Measurements from ENCODE around the gene IDH2.

Gene IDH2

GRCh38 chr15:90044916-90045371, 57.3 kb downstream of the IDH2 start:
- H3K4me3 ChIP-seq (ENCODE audit: low read depth, low read length): no peak overlapping the region

GRCh38 chr15:90044191-90044590, 58.1 kb downstream of the IDH2 start:
- H3K4me3 ChIP-seq (ENCODE audit: low read depth, low read length): no peak overlapping the region

- no peak overlapping the region for H3K4me3 ChIP-seq (ENCODE audit: low read depth, low read length)
These were observed 58.7 kb downstream of the IDH2 start for GRCh38 chr15:90043530-90044010.

GRCh38 chr15:90042766-90043529, 59.3 kb downstream of the IDH2 start:
- no peak overlapping the region for H3K4me3 ChIP-seq (ENCODE audit: low read depth, low read length)

- H3K4me3 ChIP-seq (ENCODE audit: low read depth, low read length): no peak overlapping the region
These were observed 59.9 kb downstream of the IDH2 start for GRCh38 chr15:90042356-90042755.

GRCh38 chr15:90040618-90041017, 61.6 kb downstream of the IDH2 start:
- no peak overlapping the region for H3K4me3 ChIP-seq (ENCODE audit: low read depth, low read length)

GRCh38 chr15:90039996-90040395, 62.3 kb downstream of the IDH2 start:
- no peak overlapping the region for H3K4me3 ChIP-seq (ENCODE audit: low read depth, low read length)

- no peak overlapping the region for H3K4me3 ChIP-seq (ENCODE audit: low read depth, low read length)
These were observed 63.6 kb downstream of the IDH2 start for GRCh38 chr15:90038632-90039095.

GRCh38 chr15:90037961-90038631, 64.2 kb downstream of the IDH2 start:
- H3K4me3 ChIP-seq (ENCODE audit: low read depth, low read length): no peak overlapping the region

- H3K4me3 ChIP-seq (ENCODE audit: low read depth, low read length): no peak overlapping the region
These were observed 64.8 kb downstream of the IDH2 start for GRCh38 chr15:90037511-90037860.

GRCh38 chr15:90036806-90037510, 65.3 kb downstream of the IDH2 start:
- no peak overlapping the region for H3K4me3 ChIP-seq (ENCODE audit: low read depth, low read length)

GRCh38 chr15:90036343-90036742, 65.9 kb downstream of the IDH2 start:
- no peak overlapping the region for H3K4me3 ChIP-seq (ENCODE audit: low read depth, low read length)

GRCh38 chr15:90035840-90036230, 66.4 kb downstream of the IDH2 start:
- H3K4me3 ChIP-seq (ENCODE audit: low read depth, low read length): no peak overlapping the region

- H3K4me3 ChIP-seq (ENCODE audit: low read depth, low read length): no peak overlapping the region
These were observed 67.0 kb downstream of the IDH2 start for GRCh38 chr15:90035095-90035839.

- no peak overlapping the region for H3K4me3 ChIP-seq (ENCODE audit: low read depth, low read length)
These were observed 68.8 kb downstream of the IDH2 start for GRCh38 chr15:90033448-90033847.
